T-helper 2 cell treated with Interferon-gamma antibody and Interleukin-4, amounts not matched to agents 5 μg/mL and 100 μg/mL, for 36 hours (primary cell): ENCODE results near the gene AOC1.
"Not testable (repeated sequence)": the region's sequence is repeated elsewhere in the genome, so short reads cannot be mapped to it uniquely, and the experiment has no call there.

Experiments
- DNase-seq: peaks from one replicate; pipeline ENCODE4 v3.0.0; 2021; ENCODE audit warnings: low spot score
- H3K27ac Mint-ChIP-seq: one replicate; pipeline ENCODE4 v1.8.0; 2021; ENCODE audit warnings: mild to moderate bottlenecking, mixed read lengths
- H3K27me3 Mint-ChIP-seq: one replicate; pipeline ENCODE4 v1.8.0; 2021; ENCODE audit warnings: low read depth, mixed read lengths
- H3K36me3 Mint-ChIP-seq: one replicate; pipeline ENCODE4 v1.8.0; 2021; ENCODE audit warnings: low read depth, mixed read lengths
- H3K4me1 Mint-ChIP-seq: one replicate; pipeline ENCODE4 v1.8.0; 2021; ENCODE audit warnings: low read depth, mixed read lengths
- H3K4me3 Mint-ChIP-seq: one replicate; pipeline ENCODE4 v1.8.0; 2022; ENCODE audit warnings: mild to moderate bottlenecking, moderate library complexity, mixed read lengths
- H3K9me3 Mint-ChIP-seq: one replicate; pipeline ENCODE4 v1.8.0; 2021; ENCODE audit warnings: mixed read lengths

The AOC1 gene

GRCh38 chr7:150904011-150904909 lies 51.9 kb downstream of the AOC1 start:
- H3K27me3 Mint-ChIP-seq: peaks cover 57% of the 10 kb centered on the region
- H3K27ac Mint-ChIP-seq: no peak overlapping the region
- DNase-seq: no peak
- no peaks in the 10 kb centered on the region for H3K36me3 Mint-ChIP-seq
- peaks cover 4% of the 10 kb centered on the region for H3K4me1 Mint-ChIP-seq
- no peak overlapping the region for H3K4me3 Mint-ChIP-seq
- no peaks in the 10 kb centered on the region for H3K9me3 Mint-ChIP-seq

- Mint-ChIP-seq H3K4me3 (no peak overlapping the region), H3K27me3 (peaks cover 40% of the 10 kb centered on the region), H3K27ac (no peak overlapping the region), H3K4me1 (peaks cover 7% of the 10 kb centered on the region), H3K9me3 (no peaks in the 10 kb centered on the region), H3K36me3 (no peaks in the 10 kb centered on the region)
- no peak for DNase-seq
Measured at GRCh38 chr7:150908173-150908572, 55.9 kb downstream of the AOC1 start.

DNA sequence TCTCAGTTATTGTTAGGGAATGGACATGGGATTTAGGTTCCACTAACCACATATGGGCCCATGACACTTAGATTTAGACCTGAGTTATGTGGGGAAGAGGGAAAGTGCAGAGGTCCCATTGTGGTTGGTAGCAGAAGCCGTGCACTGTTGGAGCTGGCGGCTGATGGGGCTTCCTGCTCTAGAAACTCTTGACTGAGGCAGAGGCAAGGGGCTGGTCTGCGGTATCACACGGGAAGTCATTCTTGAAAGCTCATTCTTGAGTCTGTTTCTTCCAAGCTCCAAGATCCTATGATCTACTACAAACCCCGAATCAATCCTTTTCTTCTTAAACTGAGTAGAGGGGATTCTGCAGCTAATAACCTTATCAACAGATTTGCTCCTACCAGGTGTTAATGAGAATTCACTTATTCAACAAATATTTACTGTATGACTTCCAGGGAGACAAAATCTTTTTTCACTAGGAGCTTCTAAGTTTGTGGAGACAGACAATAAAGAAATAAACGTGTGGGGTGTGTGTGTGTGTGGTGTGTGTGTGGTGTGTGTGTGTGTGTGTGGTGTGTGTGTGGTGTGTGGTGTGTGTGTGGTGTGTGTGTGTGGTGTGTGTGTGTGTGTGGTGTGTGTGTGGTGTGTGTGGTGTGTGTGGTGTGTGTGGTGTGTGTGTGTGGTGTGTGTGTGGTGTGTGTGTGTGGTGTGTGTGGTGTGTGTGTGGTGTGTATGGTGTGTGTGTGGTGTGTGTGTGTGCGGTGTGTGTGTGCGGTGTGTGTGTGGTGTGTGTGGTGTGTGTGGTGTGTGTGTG lies 57.1 kb downstream of the AOC1 start:
- Mint-ChIP-seq H3K9me3 (no peaks in the 10 kb centered on the region), H3K4me3 (no peak overlapping the region), H3K27me3 (peaks cover 28% of the 10 kb centered on the region), H3K4me1 (peaks cover 7% of the 10 kb centered on the region), H3K36me3 (no peaks in the 10 kb centered on the region), H3K27ac (no peak overlapping the region)
- DNase-seq: no peak

DNA sequence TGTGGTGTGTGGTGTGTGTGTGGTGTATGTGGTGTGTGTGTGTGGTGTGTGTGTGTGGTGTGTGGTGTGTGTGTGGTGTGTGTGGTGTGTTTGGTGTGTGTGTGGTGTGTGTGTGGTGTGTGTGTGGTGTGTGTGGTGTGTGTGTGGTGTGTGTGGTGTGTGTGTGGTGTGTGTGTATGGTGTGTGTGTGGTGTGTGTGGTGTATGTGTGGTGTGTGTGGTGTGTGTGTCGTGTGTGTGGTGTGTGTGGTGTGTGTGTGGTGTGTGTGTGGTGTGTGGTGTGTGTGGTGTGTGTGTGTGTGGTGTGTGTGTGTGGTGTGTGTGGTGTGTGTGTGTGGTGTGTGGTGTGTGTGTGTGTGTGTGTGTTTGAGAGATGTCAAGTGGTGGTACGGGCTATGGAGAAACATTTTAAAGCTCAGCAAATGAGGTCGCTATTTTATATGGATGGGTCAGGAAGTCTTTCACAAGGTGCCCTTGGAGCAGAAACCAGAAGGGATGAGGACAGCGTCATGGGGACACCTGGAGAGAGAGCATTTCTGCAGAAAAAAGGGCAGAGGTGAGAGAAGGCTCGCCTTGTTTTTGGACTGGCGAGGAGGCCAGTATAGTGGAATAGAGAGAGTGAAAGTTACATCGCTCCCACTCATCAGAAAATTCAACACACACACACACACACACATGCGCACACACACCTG lies 58.1 kb downstream of the AOC1 start:
- H3K4me1 Mint-ChIP-seq, H3K36me3 Mint-ChIP-seq, H3K9me3 Mint-ChIP-seq, H3K4me3 Mint-ChIP-seq, H3K27ac Mint-ChIP-seq, DNase-seq: not testable (repeated sequence)
- H3K27me3 Mint-ChIP-seq: peaks cover 23% of the 10 kb centered on the region

- peaks cover 17% of the 10 kb centered on the region for H3K27me3 Mint-ChIP-seq
Measured at GRCh38 chr7:150910996-150911422, 58.7 kb downstream of the AOC1 start.

More at GRCh38 chr7:150910996-150911422, 58.7 kb downstream of the AOC1 start:
- H3K27ac Mint-ChIP-seq: no peak overlapping the region
- H3K4me1 Mint-ChIP-seq: peaks cover 7% of the 10 kb centered on the region
- H3K9me3 Mint-ChIP-seq: no peaks in the 10 kb centered on the region
- DNase-seq: no peak
- H3K4me3 Mint-ChIP-seq: no peak overlapping the region
- no peaks in the 10 kb centered on the region for H3K36me3 Mint-ChIP-seq
